HepG2 (cell line): ENCODE results near the gene NCOA7. TPM values are rescaled to one million over a fixed set of nuclear protein-coding genes. Genes with fewer than 3 reads are reported as not detected.

Experiments used
- ATAC-seq: fragments of 200-7000 bp; cut with Tn5 transposase; 3 replicates; pipeline ENCODE4 v1.9.1; 2020; ENCODE audit warnings: mild to moderate bottlenecking, moderate library complexity
- BruUV-seq: library from RNA; stranded (reverse); fragments of 400-500 nt; replicated peaks from 2 replicates; lab custom pipeline; 2021; lab: Mats Ljungman, UMichigan
- CTCF ChIA-PET: fragments of 300-600 bp; formaldehyde crosslinking; extraction: SDS; loops from one replicate; lab custom pipeline; 2021; ENCODE audit warnings: low total read pairs, inconsistent platforms, low intra/inter-chr PET ratio; lab: Yijun Ruan, JAX
- POLR2A ChIA-PET: fragments of 350-600 bp; sonication (Branson Sonifier 250); formaldehyde crosslinking; loops from one replicate; lab custom pipeline; 2020; ENCODE audit warnings: antibody characterized with exemption, inconsistent platforms; lab: Yijun Ruan, JAX
- DNase-seq: peaks from one replicate; pipeline ENCODE4 v3.0.0-alpha.2; 2015; ENCODE audit warnings: low spot score
- FAIRE-seq: peaks from 3 replicates; lab custom pipeline; 2011; peaks lifted over from hg19 to GRCh38; lab: Jason Lieb, UNC
- H2AFZ ChIP-seq: one replicate; pipeline ENCODE4 v1.6.1; 2011; ENCODE audit warnings: low read length, inconsistent platforms
- H3K27ac ChIP-seq: fragments of 300-600 bp; 3 replicates; pipeline ENCODE4 v1.8.0; 2011; ENCODE audit warnings: mixed run types, mild to moderate bottlenecking, mixed read lengths, low read length, inconsistent platforms; ENCODE audit not compliant: insufficient read depth; ENCODE audit errors: extremely low read length
- H3K27me3 ChIP-seq, 2 experiments: fragments of 200-600 bp in 1 of 2; 2 replicates in 1 of 2; 3 replicates in 1 of 2; pipeline versions ENCODE4 v1.6.0 to v1.8.0; 2011; ENCODE audit warnings: low read length in 2 of 2, mild to moderate bottlenecking in 2 of 2, moderate library complexity in 2 of 2, inconsistent platforms in 1 of 2; ENCODE audit not compliant: insufficient read depth in 2 of 2, control insufficient read depth in 1 of 2
- H3K36me3 ChIP-seq, 2 experiments: fragments of 200-600 bp in 1 of 2; replicated peaks in 1 of 2; 2 replicates in 1 of 2; 3 replicates in 1 of 2; pipeline versions ENCODE4 v1.5.1 to v1.8.0; 2011; ENCODE audit warnings: low read length in 2 of 2, inconsistent platforms in 1 of 2; ENCODE audit not compliant: insufficient read depth in 2 of 2, control insufficient read depth in 1 of 2
- H3K4me1 ChIP-seq: 2 replicates; pipeline ENCODE4 v1.5.1; 2012; ENCODE audit warnings: low read length, inconsistent platforms; ENCODE audit not compliant: insufficient read depth
- H3K4me2 ChIP-seq: 2 replicates; pipeline ENCODE4 v1.6.0; 2011; ENCODE audit warnings: low read depth, low read length, inconsistent platforms
- H3K4me3 ChIP-seq, 3 experiments: fragments of 200-600 bp in 1 of 3; sonication (generic), shearing (Covaris generic) in 1 of 3; replicated peaks in 1 of 3; 2 replicates each; pipeline ENCODE4 v1.5.1; 2011 to 2016; ENCODE audit warnings: low read length in 3 of 3, inconsistent platforms in 2 of 3, low read depth in 2 of 3, mild to moderate bottlenecking in 2 of 3, control low read depth in 1 of 3, mixed read lengths in 1 of 3; ENCODE audit not compliant: insufficient read depth in 1 of 3
- H3K79me2 ChIP-seq: one replicate; pipeline ENCODE4 v1.6.1; 2011; ENCODE audit warnings: low read length, inconsistent platforms; ENCODE audit not compliant: insufficient read depth
- H3K9ac ChIP-seq: 2 replicates; pipeline ENCODE4 v1.6.0; 2011; ENCODE audit warnings: mild to moderate bottlenecking, low read depth, low read length, inconsistent platforms; ENCODE audit not compliant: insufficient read depth
- H3K9me3 ChIP-seq: 2 replicates; pipeline ENCODE4 v1.5.1; 2012; ENCODE audit warnings: mild to moderate bottlenecking, low read length
- H4K20me1 ChIP-seq: 2 replicates; pipeline ENCODE4 v1.6.0; 2011; ENCODE audit warnings: inconsistent platforms, mild to moderate bottlenecking, low read length, moderate library complexity; ENCODE audit not compliant: insufficient read depth
- JUNB ChIP-seq: sonication (generic); formaldehyde crosslinking; IDR thresholded peaks from 2 replicates; pipeline ENCODE4 v1.8.0; 2022; ENCODE audit warnings: missing genetic modification reagents, mild to moderate bottlenecking, borderline replicate concordance
- MAX ChIP-seq: IDR thresholded peaks from 2 replicates; pipeline ENCODE4 v1.6.1; 2012; ENCODE audit warnings: inconsistent platforms
- MED13 ChIP-seq: sonication (generic); formaldehyde crosslinking; IDR thresholded peaks from 2 replicates; pipeline ENCODE4 v1.5.0; 2020; ENCODE audit warnings: missing genetic modification reagents
- NKX3-1 ChIP-seq: sonication (generic); formaldehyde crosslinking; IDR thresholded peaks from 2 replicates; pipeline ENCODE4 v1.5.0; 2020; ENCODE audit warnings: missing genetic modification reagents
- REPIN1 ChIP-seq: sonication (generic); formaldehyde crosslinking; IDR thresholded peaks from 2 replicates; pipeline ENCODE4 v1.8.0; 2022; ENCODE audit warnings: missing genetic modification reagents, low read depth, mild to moderate bottlenecking, borderline replicate concordance
- RFX1 ChIP-seq: fragments of 450-650 bp; IDR thresholded peaks from 2 replicates; pipeline ENCODE4 v1.6.1; 2017
- SMC3 ChIP-seq: IDR thresholded peaks from 2 replicates; pipeline ENCODE4 v1.6.1; 2011; ENCODE audit warnings: low read length, improper control_type of control experiment
- SUZ12 ChIP-seq: fragments of 150-350 bp; IDR thresholded peaks from 2 replicates; pipeline ENCODE4 v1.6.1; 2014; ENCODE audit warnings: low read depth, low read length
- YY1 ChIP-seq: IDR thresholded peaks from 2 replicates; pipeline ENCODE4 v1.6.1; 2011; ENCODE audit warnings: low read length, low read depth, moderate library complexity, mild to moderate bottlenecking; ENCODE audit not compliant: insufficient read depth, insufficient replicate concordance
- ZNF136 ChIP-seq: sonication (generic); formaldehyde crosslinking; IDR thresholded peaks from 2 replicates; pipeline ENCODE4 v1.8.1; 2022; ENCODE audit warnings: low read depth, mild to moderate bottlenecking, moderate library complexity, missing genetic modification reagents
- ZNF33A ChIP-seq: sonication (generic); formaldehyde crosslinking; IDR thresholded peaks from 2 replicates; pipeline ENCODE4 v1.5.1; 2020; ENCODE audit warnings: missing genetic modification reagents, mild to moderate bottlenecking, moderate library complexity, borderline replicate concordance
- ZNF660 ChIP-seq: sonication (generic); formaldehyde crosslinking; IDR thresholded peaks from 2 replicates; pipeline ENCODE4 v1.5.1; 2020; ENCODE audit warnings: mild to moderate bottlenecking, low read depth, missing genetic modification reagents, borderline replicate concordance
- ZNF740 ChIP-seq: sonication (generic); formaldehyde crosslinking; IDR thresholded peaks from 2 replicates; pipeline ENCODE4 v1.4.0; 2020; ENCODE audit warnings: missing genetic modification reagents
- ZNF879 ChIP-seq: sonication (generic); formaldehyde crosslinking; IDR thresholded peaks from 2 replicates; pipeline ENCODE4 v1.8.1; 2023; ENCODE audit warnings: missing genetic modification reagents
- WGBS: methylation state at CpG from one replicate; pipeline ENCODE4 v1.1.6; 2017; ENCODE audit warnings: low lambda C conversion rate; 5-methylcytosine and 5-hydroxymethylcytosine counted together
- in situ Hi-C: cut with HindIII; loops from 2 replicates; pipeline ENCODE4 v1.10.0; 2017; ENCODE audit warnings: low pct_unique_long_range_greater_than_20kb; ENCODE audit not compliant: extremely low pct_ligation_motif_present
- intact Hi-C: fragments of 100-400 bp; cut with micrococcal nuclease; formaldehyde crosslinking; loops from one replicate; pipeline ENCODE4 v1.10.0; 2022; ENCODE audit not compliant: unreplicated experiment
- polyA plus RNA-seq, 8 experiments: library from polyadenylated mRNA; depleted of rRNA in 3 of 8; stranded (reverse) in 7 of 8; unstranded in 1 of 8; fragments of >200 nt; fragmentation: Illumina TruSeq in 4 of 8; extraction: Trizol in 4 of 8; gene quantifications; 2 replicates each; pipeline versions ENCODE4 v1.2.1 to v1.2.3, GENCODE V29; 2011 to 2016; ENCODE audit warnings: low read depth in 4 of 8, missing spikeins in 1 of 8, mixed read lengths in 1 of 8; ENCODE audit not compliant: insufficient read depth in 1 of 8
- total RNA-seq, 5 experiments: library from RNA; depleted of rRNA; stranded (reverse); fragments of >200 nt; fragmentation: Illumina TruSeq; extraction: Trizol; gene quantifications; 2 replicates each; pipeline ENCODE4 v1.2.3, GENCODE V29; 2016; ENCODE audit warnings: low read depth in 1 of 5
- TF ChIP-seq, protein P1 (sequence below): sonication (generic); formaldehyde crosslinking; IDR thresholded peaks from 2 replicates; pipeline ENCODE4 v1.5.1; 2020; ENCODE audit warnings: missing genetic modification reagents, mild to moderate bottlenecking, borderline replicate concordance
- TF ChIP-seq, protein P2 (sequence below): sonication (generic); formaldehyde crosslinking; IDR thresholded peaks from 2 replicates; pipeline ENCODE4 v1.5.0; 2020; ENCODE audit warnings: mild to moderate bottlenecking, missing genetic modification reagents
- TF ChIP-seq, protein P3 (sequence below): sonication (generic); formaldehyde crosslinking; IDR thresholded peaks from 2 replicates; pipeline ENCODE4 v1.5.0; 2020; ENCODE audit warnings: mild to moderate bottlenecking, missing genetic modification reagents, borderline replicate concordance

The NCOA7 gene
- total and polyA plus RNA-seq, 2 of the 13 experiments (the other 11 are each of a cell fraction or from before 2014, with no cell fraction given), result 13.6 to 20.8 TPM

DNA sequence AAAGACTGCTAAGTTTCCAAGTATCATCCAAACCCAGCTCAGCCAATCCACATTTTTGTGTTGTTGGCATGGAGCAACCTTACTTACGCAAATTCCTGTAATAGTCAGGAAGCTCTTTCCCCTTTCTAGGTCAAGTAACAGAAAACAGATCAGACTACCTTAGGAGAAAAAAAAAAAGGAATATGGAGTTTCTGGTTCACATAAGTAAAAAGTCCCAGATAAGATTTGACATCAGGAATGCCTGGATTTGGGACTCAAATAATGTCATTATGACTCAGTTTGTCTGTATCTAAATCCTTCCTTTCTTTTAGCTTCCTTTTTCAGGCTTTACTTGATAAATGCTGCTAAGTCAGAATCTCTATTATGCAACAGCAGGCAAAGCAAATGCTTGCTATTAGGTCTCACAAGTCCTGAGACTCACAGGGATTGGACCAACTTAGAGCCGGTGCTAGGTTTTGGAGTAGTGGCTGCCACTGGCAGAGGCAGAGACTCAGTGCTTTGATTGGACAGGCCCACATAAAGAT, 44.5 kb downstream of the NCOA7 start (continued):
- TF ChIP-seq, protein P1, sequence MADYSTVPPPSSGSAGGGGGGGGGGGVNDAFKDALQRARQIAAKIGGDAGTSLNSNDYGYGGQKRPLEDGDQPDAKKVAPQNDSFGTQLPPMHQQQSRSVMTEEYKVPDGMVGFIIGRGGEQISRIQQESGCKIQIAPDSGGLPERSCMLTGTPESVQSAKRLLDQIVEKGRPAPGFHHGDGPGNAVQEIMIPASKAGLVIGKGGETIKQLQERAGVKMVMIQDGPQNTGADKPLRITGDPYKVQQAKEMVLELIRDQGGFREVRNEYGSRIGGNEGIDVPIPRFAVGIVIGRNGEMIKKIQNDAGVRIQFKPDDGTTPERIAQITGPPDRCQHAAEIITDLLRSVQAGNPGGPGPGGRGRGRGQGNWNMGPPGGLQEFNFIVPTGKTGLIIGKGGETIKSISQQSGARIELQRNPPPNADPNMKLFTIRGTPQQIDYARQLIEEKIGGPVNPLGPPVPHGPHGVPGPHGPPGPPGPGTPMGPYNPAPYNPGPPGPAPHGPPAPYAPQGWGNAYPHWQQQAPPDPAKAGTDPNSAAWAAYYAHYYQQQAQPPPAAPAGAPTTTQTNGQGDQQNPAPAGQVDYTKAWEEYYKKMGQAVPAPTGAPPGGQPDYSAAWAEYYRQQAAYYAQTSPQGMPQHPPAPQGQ, result no peak
- TF ChIP-seq NKX3-1 (CRISPR knock-in tag), result no peak
- TF ChIP-seq, all 625 proteins: peak for 0

- BruUV-seq, result no TSS peak
- in situ Hi-C loops, result no loop called here
- Histone ChIP-seq H3K79me2 (no peaks in the 10 kb centered on the region), H3K4me2 (no peak overlapping the region), H3K4me1 (no peaks in the 10 kb centered on the region), H3K27me3 (no peaks in the 10 kb centered on the region), H3K9ac (no peak overlapping the region), H3K27ac (no peak overlapping the region), H3K4me3 (no peak overlapping the region), H3K36me3 (no peaks in the 10 kb centered on the region), H2AFZ (no peak overlapping the region), H4K20me1 (no peaks in the 10 kb centered on the region), H3K9me3 (no peaks in the 10 kb centered on the region)
- 97% methylated on average over 2 of the region's 2 CpGs for WGBS
- ATAC-seq (no peak), FAIRE-seq (no peak), DNase-seq (no peak)
- CTCF ChIA-PET, result no interaction called here
- intact Hi-C loops, result no loop called here
- POLR2A ChIA-PET, result no interaction called here
- TF ChIP-seq REPIN1 (no peak), MAX (no peak), JUNB (no peak), MED13 (no peak), YY1 (no peak), ZNF740 (CRISPR knock-in tag) (no peak), ZNF136 (no peak), RFX1 (no peak), SUZ12 (no peak), SMC3 (no peak), ZNF879 (CRISPR knock-in tag) (no peak), ZNF33A (CRISPR knock-in tag) (no peak), ZNF660 (no peak)
- TF ChIP-seq, protein P2, sequence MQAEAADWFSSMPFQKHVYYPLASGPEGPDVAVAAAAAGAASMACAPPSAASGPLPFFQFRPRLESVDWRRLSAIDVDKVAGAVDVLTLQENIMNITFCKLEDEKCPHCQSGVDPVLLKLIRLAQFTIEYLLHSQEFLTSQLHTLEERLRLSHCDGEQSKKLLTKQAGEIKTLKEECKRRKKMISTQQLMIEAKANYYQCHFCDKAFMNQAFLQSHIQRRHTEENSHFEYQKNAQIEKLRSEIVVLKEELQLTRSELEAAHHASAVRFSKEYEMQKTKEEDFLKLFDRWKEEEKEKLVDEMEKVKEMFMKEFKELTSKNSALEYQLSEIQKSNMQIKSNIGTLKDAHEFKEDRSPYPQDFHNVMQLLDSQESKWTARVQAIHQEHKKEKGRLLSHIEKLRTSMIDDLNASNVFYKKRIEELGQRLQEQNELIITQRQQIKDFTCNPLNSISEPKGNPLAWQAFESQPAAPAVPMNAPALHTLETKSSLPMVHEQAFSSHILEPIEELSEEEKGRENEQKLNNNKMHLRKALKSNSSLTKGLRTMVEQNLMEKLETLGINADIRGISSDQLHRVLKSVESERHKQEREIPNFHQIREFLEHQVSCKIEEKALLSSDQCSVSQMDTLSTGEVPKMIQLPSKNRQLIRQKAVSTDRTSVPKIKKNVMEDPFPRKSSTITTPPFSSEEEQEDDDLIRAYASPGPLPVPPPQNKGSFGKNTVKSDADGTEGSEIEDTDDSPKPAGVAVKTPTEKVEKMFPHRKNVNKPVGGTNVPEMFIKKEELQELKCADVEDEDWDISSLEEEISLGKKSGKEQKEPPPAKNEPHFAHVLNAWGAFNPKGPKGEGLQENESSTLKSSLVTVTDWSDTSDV (CRISPR knock-in tag), result no peak
- TF ChIP-seq, protein P3, sequence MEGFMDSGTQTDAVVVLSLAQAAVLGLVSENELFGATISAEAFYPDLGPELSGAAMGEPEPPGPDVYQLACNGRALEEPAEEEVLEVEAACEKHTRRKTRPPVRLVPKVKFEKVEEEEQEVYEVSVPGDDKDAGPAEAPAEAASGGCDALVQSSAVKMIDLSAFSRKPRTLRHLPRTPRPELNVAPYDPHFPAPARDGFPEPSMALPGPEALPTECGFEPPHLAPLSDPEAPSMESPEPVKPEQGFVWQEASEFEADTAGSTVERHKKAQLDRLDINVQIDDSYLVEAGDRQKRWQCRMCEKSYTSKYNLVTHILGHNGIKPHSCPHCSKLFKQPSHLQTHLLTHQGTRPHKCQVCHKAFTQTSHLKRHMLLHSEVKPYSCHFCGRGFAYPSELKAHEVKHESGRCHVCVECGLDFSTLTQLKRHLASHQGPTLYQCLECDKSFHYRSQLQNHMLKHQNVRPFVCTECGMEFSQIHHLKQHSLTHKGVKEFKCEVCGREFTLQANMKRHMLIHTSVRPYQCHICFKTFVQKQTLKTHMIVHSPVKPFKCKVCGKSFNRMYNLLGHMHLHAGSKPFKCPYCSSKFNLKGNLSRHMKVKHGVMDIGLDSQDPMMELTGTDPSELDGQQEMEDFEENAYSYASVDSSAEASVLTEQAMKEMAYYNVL, result no peak
These were observed 45.7 kb downstream of the NCOA7 start for GRCh38 chr6:125836466-125836865.
